GM21390 (cell line): ENCODE results near the gene TMEM212.
A peak's percentile ranks its signal among the peaks of the same experiment; 100 is the strongest.

Experiments
- ATAC-seq: cut with Tn5 transposase; IDR thresholded peaks from one replicate; pipeline ENCODE4 v1.9.1; 2021; ENCODE audit not compliant: unreplicated experiment

TMEM212 gene

DNA sequence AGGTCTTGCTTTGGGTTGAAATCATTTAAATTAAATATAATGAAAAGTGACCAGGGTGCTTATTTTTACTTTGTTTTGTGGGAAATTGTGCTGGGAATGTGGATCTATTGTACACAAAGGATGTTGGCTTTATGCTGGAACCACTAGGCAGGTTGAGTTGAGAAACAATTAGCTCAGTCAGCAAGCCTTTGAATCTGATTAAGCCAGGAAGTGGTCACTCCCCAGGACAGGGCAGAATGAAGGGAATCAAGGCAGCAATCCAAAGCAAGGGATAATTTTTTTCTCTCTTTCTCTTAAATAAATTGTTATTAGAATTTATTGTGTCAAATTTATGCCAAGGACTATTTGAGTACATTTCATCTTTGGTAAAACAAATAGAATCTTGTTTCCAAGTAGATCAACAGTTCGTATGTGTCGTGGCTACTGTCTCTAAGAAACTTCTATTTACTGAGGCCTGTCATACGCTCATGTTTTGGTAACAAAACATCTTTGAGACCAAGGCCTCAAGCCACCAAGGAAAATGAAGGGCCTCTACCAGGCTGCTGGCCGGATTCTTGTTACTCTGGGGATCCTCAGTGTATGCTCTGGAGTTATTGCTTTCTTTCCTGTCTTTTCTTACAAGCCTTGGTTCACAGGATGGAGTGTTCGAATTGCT, at the start of gene TMEM212:
Gene TMEM212, plus strand, starts transcription at position 486 of the 655 bp plus-strand sequence. Its CDS starts 35 bp downstream, at position 521.
- no peak for ATAC-seq

DNA sequence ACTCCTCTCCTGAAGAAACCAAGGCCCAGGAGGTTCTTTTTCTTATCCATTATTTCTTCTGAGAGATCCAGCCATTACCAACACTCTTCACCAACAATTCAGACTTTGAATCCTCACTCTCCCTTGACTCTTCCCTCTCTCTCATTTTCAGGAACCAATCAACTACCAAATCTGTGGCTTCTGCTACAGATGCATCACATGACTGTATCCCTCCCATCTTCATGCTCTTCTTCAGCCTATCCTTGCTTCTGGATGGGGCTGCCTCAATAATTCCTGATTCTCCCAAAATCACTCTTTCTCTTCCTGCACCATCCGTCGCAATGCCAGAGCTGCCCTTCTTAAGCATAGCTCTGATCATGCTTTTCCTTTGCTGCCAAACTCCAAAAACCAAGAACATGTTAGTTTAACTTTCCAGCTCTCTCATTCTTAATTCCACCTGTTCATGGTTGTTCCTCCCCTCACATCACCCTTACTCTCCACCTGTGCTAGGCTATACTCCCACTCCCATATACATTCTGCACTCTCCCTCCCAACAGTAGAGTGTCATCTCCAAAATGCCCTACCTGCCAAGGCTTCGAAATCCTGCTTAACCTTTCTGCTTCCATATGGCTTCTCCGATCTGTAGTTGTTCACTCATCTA, 46.4 kb upstream of the TMEM212 start:
- ATAC-seq, result no peak

DNA sequence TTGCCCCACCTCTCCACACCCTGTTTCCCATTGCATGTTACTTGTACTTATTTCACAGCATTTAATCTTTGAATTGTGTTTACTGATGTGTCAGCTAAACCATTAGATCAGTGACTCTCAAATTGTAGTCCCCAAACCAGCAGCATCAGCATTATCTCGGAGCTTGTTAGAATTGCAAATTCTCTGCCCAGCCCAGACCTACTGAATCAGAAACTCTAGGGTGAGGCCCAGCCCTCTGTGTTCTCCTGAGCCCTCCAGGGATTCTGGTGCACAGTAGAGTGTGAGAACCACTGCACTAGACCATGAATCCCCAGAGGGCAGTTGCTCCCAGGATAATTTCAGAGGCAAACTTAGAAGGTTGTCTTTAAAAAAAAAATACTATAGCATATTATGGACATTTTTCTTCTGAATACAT, 45.9 kb upstream of the TMEM212 start:
- peak; percentile 58 for ATAC-seq

DNA sequence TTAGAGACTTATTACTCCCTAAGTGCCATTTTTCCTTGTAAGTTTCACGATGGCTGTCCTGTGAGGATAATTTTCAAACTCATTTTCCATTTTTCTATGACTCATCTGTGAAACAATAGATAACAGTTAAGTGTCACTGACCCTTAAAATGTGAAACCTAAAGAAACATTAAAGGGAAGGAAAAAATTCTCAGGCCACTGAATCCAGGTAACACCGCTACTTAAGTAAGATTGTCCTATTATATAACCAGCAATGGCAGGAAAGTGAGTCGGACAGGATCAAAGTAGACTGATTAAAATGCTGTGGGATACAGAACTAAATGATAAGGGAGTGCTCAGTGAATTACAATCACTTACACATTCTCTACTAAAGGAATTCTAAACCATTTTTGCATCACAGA, 45.3 kb upstream of the TMEM212 start:
- no peak for ATAC-seq

DNA sequence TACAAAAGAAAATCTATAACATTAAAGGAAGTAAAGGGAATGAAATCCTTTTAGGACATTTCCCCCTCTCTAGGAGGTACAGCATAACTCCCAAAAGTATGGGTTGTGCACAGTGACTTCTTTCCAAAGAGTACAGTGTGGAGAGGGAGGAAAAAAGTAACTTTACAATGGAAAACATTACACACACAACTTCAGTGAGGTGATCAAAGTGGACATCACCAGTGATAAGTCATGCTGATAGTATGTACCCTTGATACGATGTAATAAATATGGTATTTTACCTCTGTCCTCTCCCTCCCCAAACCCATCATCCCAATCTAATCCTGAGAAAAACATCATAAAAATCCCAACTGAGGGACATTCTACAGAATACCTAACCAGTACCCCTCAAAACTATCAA, 43.6 kb upstream of the TMEM212 start:
- ATAC-seq, result no peak

DNA sequence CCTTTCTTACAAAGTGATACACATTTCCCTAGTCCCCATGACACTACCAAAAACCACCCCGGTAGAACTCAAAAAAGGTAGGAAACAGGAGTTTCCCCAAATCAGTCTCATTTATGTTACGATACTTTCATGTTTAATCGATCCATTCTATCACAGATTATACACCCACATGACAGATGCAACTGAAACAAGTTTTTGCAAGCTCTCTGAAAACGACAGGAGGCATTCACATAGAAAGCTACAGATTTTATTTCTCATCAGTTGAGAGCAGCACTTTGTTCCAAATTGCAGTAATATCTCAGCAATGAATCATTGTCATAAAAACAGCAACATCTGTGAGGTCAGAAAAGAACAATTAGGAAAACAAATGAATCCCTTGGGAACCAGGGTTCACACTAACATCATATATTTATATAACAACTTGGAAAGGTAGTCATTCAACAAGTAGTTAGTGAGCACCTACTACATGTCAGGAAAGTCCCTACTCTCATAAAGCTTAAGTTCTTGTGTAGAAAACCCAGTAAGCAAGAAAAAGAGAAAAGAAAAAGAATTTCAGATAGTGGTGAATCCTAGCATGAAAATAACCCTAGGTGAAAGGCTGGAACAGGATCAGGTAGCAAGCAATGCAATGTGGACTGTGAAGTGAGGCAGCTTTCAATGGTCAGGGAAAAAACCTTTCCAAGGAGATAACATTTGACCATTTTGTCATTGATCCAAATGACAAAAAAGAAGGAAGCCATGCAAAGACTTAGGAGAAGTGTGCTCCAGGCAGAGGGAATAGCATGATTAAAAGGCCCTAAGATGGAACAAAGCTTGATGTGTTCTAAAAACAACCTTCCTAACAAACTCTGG, 41.2 kb upstream of the TMEM212 start:
- ATAC-seq, result no peak

DNA sequence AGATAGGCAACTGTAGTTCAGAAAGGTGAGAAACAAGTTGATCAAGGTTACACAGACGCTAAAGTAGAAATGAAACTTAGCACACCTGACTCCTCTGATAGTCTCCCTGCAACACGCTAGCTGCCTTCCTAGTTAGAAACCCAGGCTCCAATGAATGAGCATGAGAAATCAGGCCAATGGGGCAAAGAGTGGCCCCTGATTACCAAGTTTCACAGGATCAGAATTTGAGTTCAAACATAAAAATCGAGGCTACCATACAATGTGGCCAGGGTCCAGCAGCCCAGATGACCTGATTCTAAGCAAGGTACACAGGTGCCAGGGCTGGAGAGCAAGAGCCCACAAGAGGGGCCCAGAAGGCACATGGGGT, 40.6 kb upstream of the TMEM212 start:
- ATAC-seq, result no peak

DNA sequence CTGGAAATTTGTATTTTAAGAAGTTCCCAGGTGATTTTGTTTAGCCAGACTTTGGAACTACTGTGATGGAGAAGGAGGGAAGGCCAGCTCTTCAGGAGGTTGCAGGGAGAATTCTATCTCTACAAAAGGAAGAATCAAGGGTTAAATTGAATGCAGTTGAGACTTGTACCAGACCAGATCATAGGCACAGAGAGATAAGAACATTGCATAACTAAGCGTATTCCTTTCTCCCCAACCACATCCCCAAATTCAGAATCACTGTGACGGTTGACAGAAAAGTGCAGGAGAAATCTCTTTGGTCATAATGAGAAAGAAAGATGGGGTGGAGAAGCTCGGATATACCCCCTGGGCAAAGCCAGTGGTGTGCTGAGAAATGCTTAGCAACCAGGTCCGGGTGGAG, 40.1 kb upstream of the TMEM212 start:
- no peak for ATAC-seq

DNA sequence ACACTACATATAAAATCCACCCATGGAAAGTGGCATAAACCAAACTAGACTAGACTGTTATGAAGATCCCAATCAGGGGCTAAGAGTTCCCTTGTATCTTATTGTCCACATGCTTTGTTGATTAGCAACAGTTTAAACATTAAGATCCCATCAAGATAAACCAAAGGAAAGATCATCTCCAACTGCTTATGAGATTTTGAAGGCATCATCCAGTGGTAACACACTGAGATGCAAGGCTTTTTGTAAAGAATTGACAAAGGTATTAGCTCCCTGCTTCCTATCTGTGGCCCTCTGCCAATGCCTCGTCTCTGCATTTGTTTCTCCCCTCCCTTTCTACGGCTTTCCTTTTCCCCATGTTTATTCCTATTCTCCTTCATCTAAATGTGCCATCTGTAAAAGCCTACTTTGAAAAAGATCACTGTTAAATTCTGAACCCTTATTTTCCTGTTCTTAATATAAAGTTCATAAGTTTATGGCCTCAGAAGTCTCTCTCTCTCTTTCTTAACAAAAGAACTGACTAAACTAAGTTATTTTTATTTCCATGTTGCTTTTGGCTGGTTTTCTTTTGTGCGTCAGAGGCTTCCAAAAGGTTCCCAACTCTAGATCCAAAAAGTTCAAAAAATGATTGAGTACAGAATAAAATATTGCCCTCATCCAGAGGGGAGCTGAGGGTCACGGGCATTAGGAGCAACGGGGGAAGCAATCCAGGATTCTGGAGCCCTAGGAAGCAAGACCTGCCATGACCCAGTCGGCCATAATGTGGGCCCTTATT, 38.3 kb upstream of the TMEM212 start:
- no peak for ATAC-seq

DNA sequence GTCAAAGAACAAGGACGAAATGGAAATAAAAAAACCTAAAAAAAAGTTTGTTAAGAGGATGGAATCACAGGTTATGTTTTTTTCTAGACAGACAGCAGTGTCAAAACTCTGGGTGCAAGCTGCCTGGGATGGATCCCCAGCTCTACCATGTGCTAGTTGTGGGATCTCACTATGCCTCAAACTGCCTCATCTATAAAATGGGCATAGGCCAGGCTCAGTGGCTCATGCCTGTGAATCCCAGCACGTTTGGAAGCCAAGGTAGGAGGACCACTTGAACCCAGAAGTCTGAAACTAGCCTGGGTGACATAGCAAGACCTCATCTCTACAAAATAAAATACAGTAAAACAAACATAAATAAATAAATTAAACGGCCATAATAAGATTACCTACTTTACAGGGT, 37.5 kb upstream of the TMEM212 start:
- no peak for ATAC-seq

DNA sequence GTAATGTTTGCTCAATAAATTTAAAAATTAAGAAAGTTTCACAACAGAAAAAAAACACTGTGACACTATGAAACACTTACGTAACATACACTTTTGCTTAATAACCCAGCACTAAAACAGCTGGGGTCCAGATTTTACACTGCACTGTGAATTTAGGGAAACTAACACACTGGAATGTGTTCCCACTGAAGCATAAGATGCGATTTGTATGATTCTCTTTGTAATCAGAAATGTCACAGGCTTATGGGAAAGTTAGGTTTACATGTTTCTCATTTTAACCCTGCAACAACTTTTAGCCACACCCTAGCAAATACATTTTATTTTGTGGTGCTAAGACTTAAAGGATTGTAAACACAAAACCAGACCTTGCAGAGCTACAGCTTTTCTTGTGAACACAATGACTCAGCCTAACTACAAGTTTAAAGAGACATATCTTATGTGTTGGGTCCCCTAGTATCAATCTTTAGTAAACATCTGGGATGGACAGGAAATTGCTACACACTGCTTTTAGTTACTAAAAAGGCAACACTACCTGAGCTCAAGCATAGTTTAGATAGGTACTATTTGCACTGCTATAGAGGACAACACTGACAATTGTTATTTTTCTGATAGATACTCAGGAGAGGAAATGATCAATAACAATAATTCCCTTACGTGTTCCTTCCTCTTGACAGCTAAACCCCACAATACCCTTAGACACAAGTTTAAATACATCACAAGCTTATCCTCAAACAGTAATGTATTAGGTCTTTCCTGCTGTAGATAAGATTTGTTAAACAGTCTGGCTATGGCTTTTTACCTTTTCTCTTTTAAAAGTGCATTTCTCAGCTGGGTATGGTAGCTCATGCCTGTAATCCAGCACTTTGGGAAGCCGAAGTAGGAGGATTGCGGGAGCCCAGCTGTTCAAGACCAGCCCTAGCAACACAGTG, 36.7 kb upstream of the TMEM212 start:
- ATAC-seq, result no peak

DNA sequence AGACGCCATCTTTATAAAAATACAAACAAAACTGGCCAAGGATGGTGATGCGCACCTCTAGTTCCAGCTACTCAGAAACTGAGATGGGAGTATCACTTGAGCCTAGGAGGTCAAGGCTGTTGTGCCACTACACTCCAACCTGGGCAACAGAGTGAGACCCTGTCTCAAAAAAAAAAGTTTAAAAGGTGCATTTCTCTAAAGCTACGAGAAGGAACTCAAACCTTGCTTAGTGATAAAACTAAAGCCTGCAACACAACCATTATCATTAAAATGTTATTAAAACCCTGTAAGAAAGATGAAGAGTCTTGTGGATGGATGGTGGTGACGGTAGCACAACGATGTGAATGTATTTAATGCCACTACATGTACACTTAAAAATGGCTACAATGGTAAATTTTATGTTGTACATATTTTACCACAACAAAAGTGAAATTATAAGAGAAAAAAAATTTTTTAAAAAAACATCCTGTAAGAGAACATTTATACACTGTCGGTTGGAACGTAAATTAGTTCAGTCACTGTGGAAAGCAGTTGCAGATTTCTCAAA, 35.9 kb upstream of the TMEM212 start:
- ATAC-seq, result no peak

DNA sequence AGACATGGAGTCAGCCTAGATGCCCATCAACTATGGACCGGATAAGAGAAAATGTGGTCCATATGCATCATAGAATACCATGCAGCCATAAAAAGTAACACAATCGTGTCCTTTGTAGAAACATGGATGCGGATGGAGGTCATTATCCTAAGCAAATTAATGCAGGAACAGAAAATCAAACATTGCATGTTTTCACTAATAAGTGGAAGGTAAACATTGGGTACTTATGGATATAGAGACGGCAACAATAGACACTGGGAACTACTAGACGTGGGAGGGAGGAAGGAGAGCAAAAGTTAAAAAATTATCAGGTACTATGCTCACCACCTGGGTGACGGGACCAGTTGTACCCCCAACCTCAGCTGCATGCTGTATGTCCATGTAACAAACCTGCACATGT, 35.3 kb upstream of the TMEM212 start:
- no peak for ATAC-seq

DNA sequence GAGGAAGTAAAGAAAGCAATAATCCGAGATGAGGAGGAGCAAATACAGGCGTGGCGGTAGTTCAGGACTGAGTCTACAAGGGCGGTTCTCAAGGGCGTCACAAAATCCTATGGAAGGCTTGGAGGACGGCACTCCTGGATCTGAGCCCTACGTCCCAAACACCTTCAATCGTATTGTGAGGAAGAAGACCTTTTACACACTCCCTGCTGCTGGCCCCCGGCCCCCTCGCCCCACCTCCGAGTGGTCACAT, 33.6 kb upstream of the TMEM212 start:
- peak; percentile 39 for ATAC-seq

DNA sequence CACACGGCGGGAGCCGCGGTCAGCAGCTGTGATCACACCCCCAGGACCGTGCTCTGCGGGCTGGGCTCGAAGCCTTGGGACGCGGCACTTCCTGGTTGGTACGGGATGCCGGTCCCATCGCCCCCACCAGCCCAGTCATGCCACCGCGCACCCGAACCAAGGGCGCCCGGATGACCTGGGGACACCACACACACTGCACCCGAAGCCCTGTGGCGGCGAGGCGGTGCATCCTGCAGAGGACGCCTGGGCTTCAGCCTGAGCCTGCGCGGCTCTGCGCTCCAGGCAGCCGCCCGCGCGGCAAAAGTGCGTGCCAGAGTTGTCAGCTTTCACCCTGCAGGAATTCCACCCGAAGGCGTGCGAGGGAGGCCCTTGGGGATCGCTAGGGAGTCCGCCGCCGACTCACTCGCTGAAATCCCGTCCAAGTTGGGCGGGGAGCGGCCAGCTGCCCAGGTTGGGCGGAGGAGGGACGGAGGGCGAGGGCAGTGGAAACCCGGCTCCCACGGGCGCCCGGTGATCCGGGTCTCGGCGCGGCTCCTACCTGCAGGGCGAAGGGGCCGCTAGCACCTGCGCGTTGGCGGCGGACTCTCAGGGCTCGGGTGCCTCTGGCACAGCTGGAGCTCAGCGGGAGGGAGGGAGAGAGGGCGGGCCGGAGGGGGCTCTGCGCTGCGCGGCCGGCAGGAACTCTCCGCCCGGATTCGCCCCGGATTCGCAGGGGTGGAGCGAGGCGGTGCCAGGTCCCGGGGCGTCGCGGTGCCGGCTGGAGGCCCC, 33.1 kb upstream of the TMEM212 start, which contains the start of gene PLD1:
Gene PLD1, minus strand, starts transcription at position 623 of the 768 bp plus-strand sequence. CDS start 72,432 bp downstream, outside the sequence.
- ATAC-seq, result peak; percentile 60

DNA sequence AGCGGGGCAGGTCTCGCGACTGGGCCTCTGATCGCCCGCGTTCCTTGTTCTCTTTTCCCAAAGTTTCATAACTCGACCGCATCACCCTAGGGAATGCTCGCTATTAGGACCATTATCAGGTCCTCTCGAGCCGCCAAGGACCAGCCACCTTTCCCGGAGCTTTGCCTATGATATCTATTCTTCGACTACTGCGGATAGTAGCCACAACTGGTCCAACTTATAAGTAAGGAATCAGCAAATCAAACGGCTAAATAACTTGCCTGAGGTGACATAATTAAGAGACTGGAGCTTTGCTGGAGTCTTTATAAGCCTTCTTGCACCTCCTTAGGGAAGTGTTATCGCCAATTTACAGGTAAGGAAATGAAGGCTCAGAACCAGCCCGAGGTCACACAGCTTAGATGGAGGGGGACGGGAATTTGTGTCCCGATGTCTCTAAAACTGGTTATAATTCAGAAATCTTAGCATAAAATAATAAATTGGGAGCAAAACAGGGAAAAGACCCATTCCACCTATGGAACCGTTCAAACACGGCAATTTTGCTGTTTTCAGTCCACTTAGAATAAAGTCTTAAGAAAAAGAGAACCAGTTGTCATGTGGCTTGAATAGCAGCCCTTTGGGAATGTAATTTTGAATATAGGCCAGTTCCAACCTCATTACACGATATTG, 32.4 kb upstream of the TMEM212 start:
- ATAC-seq, result no peak

DNA sequence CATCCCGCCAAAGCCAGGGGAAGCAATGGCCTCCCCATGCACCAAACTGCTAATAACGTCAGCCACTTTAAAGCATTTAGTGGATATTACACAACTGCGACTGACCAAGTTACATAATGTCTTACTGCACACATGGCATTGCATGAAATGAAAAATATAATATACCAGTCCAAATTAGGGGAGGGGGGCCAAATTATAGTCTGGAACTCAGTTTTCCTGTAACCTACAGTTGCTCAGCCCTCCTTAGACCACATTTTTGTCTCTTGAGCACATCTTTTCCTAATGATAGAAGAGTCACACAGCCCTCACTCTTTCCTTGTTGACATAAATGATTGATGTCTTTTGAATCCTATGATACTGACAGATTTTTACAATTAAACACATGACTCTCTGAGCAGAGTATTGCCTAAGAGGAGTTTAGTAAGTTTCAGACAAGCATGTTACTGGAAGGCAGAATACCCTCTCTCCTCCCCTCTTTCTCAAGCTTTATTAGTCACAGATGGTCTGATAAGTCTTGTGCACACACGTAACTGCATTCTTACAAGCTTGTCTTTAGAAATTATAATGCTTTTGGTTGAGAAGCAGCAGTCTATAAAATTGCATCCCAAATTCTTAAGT, 31.7 kb upstream of the TMEM212 start:
- ATAC-seq, result no peak

DNA sequence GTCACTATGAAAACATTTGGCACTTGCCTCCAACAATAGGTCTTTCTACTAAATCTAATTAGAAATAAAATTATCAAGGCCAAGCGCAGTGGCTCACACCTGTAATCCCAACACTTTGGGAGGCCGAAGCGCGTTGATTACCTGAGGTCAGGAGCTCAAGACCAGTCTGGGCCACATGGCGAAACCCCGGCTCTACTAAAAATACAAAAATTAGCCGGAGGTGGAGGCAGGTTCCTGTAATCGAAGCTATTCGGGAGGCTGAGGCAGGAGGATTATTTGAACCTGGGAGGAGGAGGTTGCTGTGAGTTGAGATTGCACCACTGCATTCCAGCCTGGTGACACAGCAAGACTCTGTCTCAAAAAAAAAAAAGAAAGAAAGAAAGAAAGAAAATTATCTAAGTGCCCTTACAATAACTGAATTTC, 31.2 kb upstream of the TMEM212 start:
- ATAC-seq, result no peak
